H1 (cell line): ENCODE data around the gene MYD88. TPM values are rescaled to one million over a fixed set of nuclear protein-coding genes. Genes with fewer than 3 reads are reported as not detected.

Source experiments
- CHD2 ChIP-seq: IDR thresholded peaks from 2 replicates; pipeline ENCODE4 v1.6.1; 2012; ENCODE audit warnings: low read length, improper control_type of control experiment
- polyA plus RNA-seq, 7 experiments: library from polyadenylated mRNA; depleted of rRNA in 3 of 7; stranded (reverse) in 5 of 7; unstranded in 2 of 7; fragments of >200 nt in 5 of 7; fragments of 200-250 nt in 2 of 7; gene quantifications; 1 replicate in 5 of 7; 2 replicates in 1 of 7; 4 replicates in 1 of 7; pipeline versions ENCODE4 v1.2.1 to v1.2.3, GENCODE V29; 2011 to 2013; ENCODE audit warnings: missing spikeins in 2 of 7, mixed read lengths in 2 of 7
- total RNA-seq: library from RNA; stranded (reverse); fragmentation: NEBNext Ultra II Directional; extraction: Animal tissue kit (Norgen Biotek cat#: 25700); gene quantifications from 2 replicates; pipeline ENCODE4 v1.2.1, GENCODE V29; 2021

Gene MYD88
- total and polyA plus RNA-seq, 2 of the 8 experiments (the other 6 are each of a cell fraction or from before 2014, with no cell fraction given): 22.1 to 22.5 TPM

- TF ChIP-seq CHD2: no peak
These were observed 8.0 kb downstream of the MYD88 start (continued) for GRCh38 chr3:38146504-38146903.
